Glutamatergic neuron (in vitro differentiated cells): ENCODE measurements around the gene SKOR2. TPM values are rescaled to one million over a fixed set of nuclear protein-coding genes. Genes with fewer than 3 reads are reported as not detected.

Source experiments
- DNase-seq: peaks from one replicate; pipeline ENCODE4 v3.0.0; 2022
- H3K27ac Mint-ChIP-seq: one replicate; pipeline ENCODE4 v1.8.0; 2020; ENCODE audit warnings: mild to moderate bottlenecking, mixed read lengths, inconsistent platforms; ENCODE audit not compliant: unreplicated experiment
- H3K27me3 Mint-ChIP-seq: one replicate; pipeline ENCODE4 v1.8.0; 2020; ENCODE audit warnings: mild to moderate bottlenecking, moderate library complexity, mixed read lengths, inconsistent platforms; ENCODE audit not compliant: unreplicated experiment
- H3K36me3 Mint-ChIP-seq: one replicate; pipeline ENCODE4 v1.8.0; 2020; ENCODE audit warnings: mild to moderate bottlenecking, mixed read lengths, inconsistent platforms; ENCODE audit not compliant: unreplicated experiment
- H3K4me1 Mint-ChIP-seq: one replicate; pipeline ENCODE4 v1.8.0; 2020; ENCODE audit warnings: mild to moderate bottlenecking, low read depth, mixed read lengths, inconsistent platforms; ENCODE audit not compliant: unreplicated experiment
- H3K4me3 Mint-ChIP-seq: one replicate; pipeline ENCODE4 v1.8.0; 2020; ENCODE audit warnings: mild to moderate bottlenecking, mixed read lengths, inconsistent platforms; ENCODE audit not compliant: unreplicated experiment
- H3K9me3 Mint-ChIP-seq: one replicate; pipeline ENCODE4 v1.8.0; 2020; ENCODE audit warnings: mild to moderate bottlenecking, moderate library complexity, mixed read lengths, inconsistent platforms; ENCODE audit not compliant: unreplicated experiment
- total RNA-seq: library from RNA; stranded (reverse); fragmentation: NEBNext Ultra II Directional; extraction: Animal tissue kit (Norgen Biotek cat#: 25700); gene quantifications from one replicate; pipeline ENCODE4 v1.2.1, GENCODE V29; 2021; ENCODE audit not compliant: unreplicated experiment
- TF ChIP-seq, protein P1 (sequence below): fragments of 200-600 bp; sonication (generic); IDR thresholded peaks from one replicate; pipeline ENCODE4 v1.5.0; 2021; ENCODE audit not compliant: partially characterized antibody, unreplicated experiment

SKOR2 gene
- total RNA-seq, 1 donor from 2014 or later, result 6.7 TPM

DNA sequence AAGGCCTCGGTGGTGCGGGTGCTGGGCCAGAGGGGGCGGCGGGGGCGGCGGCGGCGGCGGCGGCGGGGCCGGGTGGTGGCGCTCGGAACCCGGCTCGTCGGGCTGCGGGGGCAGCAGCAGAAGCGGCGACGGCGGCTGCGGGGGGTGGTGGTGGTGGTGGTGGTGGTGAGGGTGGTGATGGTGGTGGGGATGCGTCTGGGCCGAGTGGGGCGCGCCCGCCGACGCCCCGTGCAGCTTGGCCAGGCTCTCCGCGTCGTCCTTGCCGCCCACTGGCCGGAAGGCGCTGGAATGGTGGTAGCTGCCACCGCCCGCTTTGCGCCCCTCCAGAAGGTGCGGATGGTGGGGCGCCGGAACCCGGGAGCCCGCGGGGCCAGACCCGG is 4.4 kb downstream of the SKOR2 start:
- TF ChIP-seq, protein P1, sequence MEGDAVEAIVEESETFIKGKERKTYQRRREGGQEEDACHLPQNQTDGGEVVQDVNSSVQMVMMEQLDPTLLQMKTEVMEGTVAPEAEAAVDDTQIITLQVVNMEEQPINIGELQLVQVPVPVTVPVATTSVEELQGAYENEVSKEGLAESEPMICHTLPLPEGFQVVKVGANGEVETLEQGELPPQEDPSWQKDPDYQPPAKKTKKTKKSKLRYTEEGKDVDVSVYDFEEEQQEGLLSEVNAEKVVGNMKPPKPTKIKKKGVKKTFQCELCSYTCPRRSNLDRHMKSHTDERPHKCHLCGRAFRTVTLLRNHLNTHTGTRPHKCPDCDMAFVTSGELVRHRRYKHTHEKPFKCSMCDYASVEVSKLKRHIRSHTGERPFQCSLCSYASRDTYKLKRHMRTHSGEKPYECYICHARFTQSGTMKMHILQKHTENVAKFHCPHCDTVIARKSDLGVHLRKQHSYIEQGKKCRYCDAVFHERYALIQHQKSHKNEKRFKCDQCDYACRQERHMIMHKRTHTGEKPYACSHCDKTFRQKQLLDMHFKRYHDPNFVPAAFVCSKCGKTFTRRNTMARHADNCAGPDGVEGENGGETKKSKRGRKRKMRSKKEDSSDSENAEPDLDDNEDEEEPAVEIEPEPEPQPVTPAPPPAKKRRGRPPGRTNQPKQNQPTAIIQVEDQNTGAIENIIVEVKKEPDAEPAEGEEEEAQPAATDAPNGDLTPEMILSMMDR, result no peak
- no peak for DNase-seq
- peaks cover 14% of the 10 kb centered on the region for H3K36me3 Mint-ChIP-seq
- no peak overlapping the region for H3K27ac Mint-ChIP-seq
- peaks cover 36% of the 10 kb centered on the region for H3K27me3 Mint-ChIP-seq
- peaks cover 20% of the 10 kb centered on the region for H3K9me3 Mint-ChIP-seq
- no peak overlapping the region for H3K4me3 Mint-ChIP-seq
- peaks cover 4% of the 10 kb centered on the region for H3K4me1 Mint-ChIP-seq

DNA sequence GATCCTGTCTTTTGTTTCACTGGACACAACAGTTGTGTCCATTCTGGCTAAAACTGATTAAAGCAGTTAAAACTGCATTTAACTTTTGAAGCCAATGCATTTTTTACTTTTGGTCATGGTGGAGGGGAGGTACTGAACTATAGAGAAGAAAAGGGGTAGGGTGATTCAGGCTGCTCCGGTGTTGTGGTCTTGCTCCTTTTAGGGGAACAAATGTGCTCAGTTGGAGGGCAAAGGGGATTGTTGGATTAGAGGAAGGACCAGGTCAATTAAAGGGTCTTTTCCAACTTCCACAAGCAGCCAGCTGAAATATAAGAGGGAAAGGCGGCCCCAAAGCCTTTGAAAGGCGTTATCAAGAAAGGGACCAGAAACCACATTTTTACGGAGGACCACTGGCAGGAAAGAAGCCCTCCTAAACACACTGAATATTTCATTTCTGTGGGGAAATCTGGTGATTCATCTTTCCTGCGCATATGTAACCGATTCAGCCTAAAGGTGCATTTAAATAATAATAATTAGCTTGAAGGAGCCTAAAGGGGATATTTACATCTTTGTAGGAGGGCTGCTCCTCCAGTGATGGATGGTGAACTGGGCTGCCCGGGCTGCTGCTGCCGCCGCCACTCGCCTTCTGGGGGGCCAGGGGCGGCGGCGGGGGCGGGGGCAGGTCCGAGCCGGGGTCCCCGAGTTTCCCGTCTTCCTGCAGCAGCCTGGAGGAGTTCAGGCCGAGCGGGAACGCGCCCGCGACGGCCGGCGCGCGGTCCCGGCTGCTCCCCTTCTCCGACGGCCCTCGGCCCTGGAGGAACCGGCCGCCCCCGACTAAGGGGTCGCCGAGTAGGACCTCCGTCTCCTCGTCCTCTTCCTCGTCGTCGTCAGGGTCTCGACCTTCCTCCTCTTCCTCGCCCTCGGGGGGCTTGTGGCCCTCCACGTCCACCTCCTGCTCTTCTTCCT is 5.2 kb downstream of the SKOR2 start:
- Mint-ChIP-seq H3K9me3 (peaks cover 17% of the 10 kb centered on the region), H3K4me1 (peaks cover 4% of the 10 kb centered on the region), H3K27ac (peak overlapping the region; percentile 49), H3K27me3 (peaks cover 29% of the 10 kb centered on the region), H3K36me3 (peaks cover 14% of the 10 kb centered on the region), H3K4me3 (peak overlapping the region; percentile 64)
- TF ChIP-seq, protein P1, result no peak
- no peak for DNase-seq

- TF ChIP-seq, protein P1, result no peak
- peaks cover 17% of the 10 kb centered on the region for H3K9me3 Mint-ChIP-seq
- peaks cover 16% of the 10 kb centered on the region for H3K27me3 Mint-ChIP-seq
- no peak overlapping the region for H3K27ac Mint-ChIP-seq
- peaks cover 14% of the 10 kb centered on the region for H3K36me3 Mint-ChIP-seq
- DNase-seq, result no peak
- H3K4me3 Mint-ChIP-seq, result no peak overlapping the region
- H3K4me1 Mint-ChIP-seq, result peaks cover 6% of the 10 kb centered on the region
These were observed 7.4 kb downstream of the SKOR2 start for GRCh38 chr18:47244086-47244485.

GRCh38 chr18:47235096-47235495 is 16.4 kb downstream of the SKOR2 start:
- peaks cover 3% of the 10 kb centered on the region for H3K27me3 Mint-ChIP-seq

DNA sequence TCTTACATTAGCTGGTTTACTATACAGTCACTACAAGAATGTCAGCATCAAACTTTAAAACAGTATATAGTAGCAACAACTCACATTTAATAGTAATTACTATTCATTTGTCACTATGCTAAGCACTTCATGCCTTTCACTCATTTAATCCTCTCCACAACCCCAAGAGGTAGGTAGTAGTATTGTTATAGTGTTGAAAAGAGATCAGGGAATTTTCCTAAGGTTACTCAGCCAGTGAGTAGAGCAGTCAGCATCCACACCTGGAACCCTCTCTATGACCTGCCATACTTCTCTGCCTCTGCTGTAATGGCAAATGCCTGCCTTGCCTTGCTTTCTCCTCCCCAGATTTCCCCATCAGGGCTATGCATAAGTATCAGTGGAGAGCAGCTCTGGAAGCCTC is 24.8 kb downstream of the SKOR2 start:
- no peak overlapping the region for H3K27ac Mint-ChIP-seq
- no peaks in the 10 kb centered on the region for H3K36me3 Mint-ChIP-seq
- no peaks in the 10 kb centered on the region for H3K9me3 Mint-ChIP-seq
- H3K27me3 Mint-ChIP-seq, result no peaks in the 10 kb centered on the region
- H3K4me3 Mint-ChIP-seq, result no peak overlapping the region
- no peak for DNase-seq
- TF ChIP-seq, protein P1, result no peak
- H3K4me1 Mint-ChIP-seq, result peaks cover 7% of the 10 kb centered on the region

More at GRCh38 chr18:47235096-47235495, 16.4 kb downstream of the SKOR2 start:
- Mint-ChIP-seq H3K27ac (no peak overlapping the region), H3K9me3 (peaks cover 4% of the 10 kb centered on the region), H3K4me1 (peaks cover 12% of the 10 kb centered on the region), H3K4me3 (no peak overlapping the region), H3K36me3 (no peaks in the 10 kb centered on the region)
- TF ChIP-seq, protein P1, result no peak
- DNase-seq, result no peak
